H1 (cell line): Measurements from ENCODE around the gene CCDC51. TPM values are rescaled to one million over a fixed set of nuclear protein-coding genes. Genes with fewer than 3 reads are reported as not detected.

ENCODE experiments used
- CTCF ChIA-PET: fragments of 300-600 bp; sonication (Branson Sonifier 250); formaldehyde crosslinking; loops from one replicate; lab custom pipeline; 2021; ENCODE audit not compliant: partially characterized antibody; lab: Charles Lee
- POLR2A ChIA-PET: fragments of 300-600 bp; sonication (Branson Sonifier 250); formaldehyde crosslinking; loops from one replicate; lab custom pipeline; 2021; ENCODE audit warnings: inconsistent platforms; ENCODE audit not compliant: partially characterized antibody; lab: Charles Lee
- DNase-seq, 2 experiments: peaks; one replicate each; pipeline versions ENCODE4 v3.0.0 to v3.0.0-alpha.2; 2010 to 2022; ENCODE audit warnings: low spot score in 2 of 2, low read depth in 1 of 2, mixed read lengths in 1 of 2
- FAIRE-seq: peaks from 2 replicates; lab custom pipeline; 2011; peaks lifted over from hg19 to GRCh38; lab: Jason Lieb, UNC
- H2AFZ ChIP-seq: 2 replicates; pipeline ENCODE4 v1.8.1; 2012; ENCODE audit warnings: low read length, inconsistent platforms
- H2AK5ac ChIP-seq: 2 replicates; pipeline ENCODE4 v1.6.1; 2013; ENCODE audit warnings: low read depth, low read length
- H2BK120ac ChIP-seq: replicated peaks from 2 replicates; pipeline ENCODE3; 2013; ENCODE audit warnings: low read depth, low read length, inconsistent platforms
- H2BK12ac ChIP-seq: 2 replicates; pipeline ENCODE4 v1.6.1; 2013; ENCODE audit warnings: low read depth, low read length
- H2BK15ac ChIP-seq: 2 replicates; pipeline ENCODE4 v1.6.1; 2013; ENCODE audit warnings: low read length
- H2BK20ac ChIP-seq: 2 replicates; pipeline ENCODE4 v1.6.1; 2013; ENCODE audit warnings: low read length
- H2BK5ac ChIP-seq: 2 replicates; pipeline ENCODE4 v1.6.1; 2013; ENCODE audit warnings: low read depth, low read length
- H3K14ac ChIP-seq: 2 replicates; pipeline ENCODE4 v1.6.1; 2013; ENCODE audit warnings: inconsistent platforms; ENCODE audit not compliant: insufficient read length
- H3K18ac ChIP-seq: 2 replicates; pipeline ENCODE4 v1.6.1; 2013; ENCODE audit warnings: low read length; ENCODE audit errors: extremely low read depth
- H3K23ac ChIP-seq: 2 replicates; pipeline ENCODE4 v1.6.1; 2013; ENCODE audit warnings: inconsistent platforms; ENCODE audit not compliant: insufficient read length
- H3K23me2 ChIP-seq: 2 replicates; pipeline ENCODE4 v1.6.1; 2013; ENCODE audit warnings: low read depth, low read length
- H3K27ac ChIP-seq: 2 replicates; pipeline ENCODE4 v1.6.1; 2011; ENCODE audit warnings: low read depth, low read length, inconsistent platforms
- H3K27me3 ChIP-seq, 4 experiments: replicated peaks in 1 of 4; 1 replicate in 1 of 4; 2 replicates in 3 of 4; pipeline versions ENCODE4 v1.6.1 to v1.8.1; 2011 to 2013; ENCODE audit warnings: low read length in 3 of 4, mild to moderate bottlenecking in 3 of 4, inconsistent platforms in 2 of 4, mixed read lengths in 2 of 4, moderate library complexity in 1 of 4; ENCODE audit not compliant: control insufficient read depth in 3 of 4, insufficient read depth in 3 of 4; ENCODE audit errors: extremely low read depth in 1 of 4
- H3K36me3 ChIP-seq, 4 experiments: 2 replicates each; pipeline versions ENCODE4 v1.6.1 to v1.8.1; 2011 to 2013; ENCODE audit warnings: mild to moderate bottlenecking in 4 of 4, low read length in 3 of 4, moderate library complexity in 2 of 4, control low read depth in 1 of 4, inconsistent platforms in 1 of 4; ENCODE audit not compliant: insufficient read depth in 4 of 4, control insufficient read depth in 2 of 4
- H3K4ac ChIP-seq: replicated peaks from 2 replicates; pipeline ENCODE3; 2013; ENCODE audit warnings: low read length, low read depth, mixed read lengths, inconsistent platforms; ENCODE audit not compliant: insufficient read length
- H3K4me1 ChIP-seq, 4 experiments: replicated peaks in 1 of 4; 1 replicate in 1 of 4; 2 replicates in 3 of 4; pipeline versions ENCODE4 v1.6.1 to v1.8.1; 2011 to 2013; ENCODE audit warnings: low read length in 3 of 4, inconsistent platforms in 2 of 4, mixed read lengths in 1 of 4; ENCODE audit not compliant: insufficient read depth in 4 of 4, control insufficient read depth in 3 of 4
- H3K4me2 ChIP-seq, 2 experiments: 2 replicates each; pipeline versions ENCODE4 v1.6.1 to v1.8.1; 2011 to 2013; ENCODE audit warnings: low read depth in 2 of 2, low read length in 2 of 2, control low read depth in 1 of 2, inconsistent platforms in 1 of 2, mild to moderate bottlenecking in 1 of 2; ENCODE audit not compliant: insufficient read depth in 1 of 2
- H3K4me3 ChIP-seq, 4 experiments: fragments of 200-600, 300-600 bp in 1 of 4; sonication (generic), shearing (Covaris generic), sonication (Bioruptor Twin) in 1 of 4; 2 replicates each; pipeline versions ENCODE4 v1.5.1 to v1.8.1; 2011 to 2016; ENCODE audit warnings: low read length in 4 of 4, low read depth in 3 of 4, control low read depth in 2 of 4, inconsistent platforms in 2 of 4, mild to moderate bottlenecking in 2 of 4, mixed read lengths in 1 of 4, moderate library complexity in 1 of 4; ENCODE audit not compliant: insufficient read depth in 2 of 4; ENCODE audit errors: extremely low read depth in 1 of 4
- H3K56ac ChIP-seq: replicated peaks from 2 replicates; pipeline ENCODE3; 2013; ENCODE audit warnings: low read depth, mild to moderate bottlenecking, mixed read lengths, low read length, inconsistent platforms; ENCODE audit not compliant: insufficient read length
- H3K79me1 ChIP-seq: 2 replicates; pipeline ENCODE4 v1.6.1; 2013; ENCODE audit warnings: low read depth, low read length, control low read depth
- H3K79me2 ChIP-seq, 2 experiments: 2 replicates each; pipeline versions ENCODE4 v1.6.1 to v1.8.1; 2012 to 2013; ENCODE audit warnings: low read length in 2 of 2, mild to moderate bottlenecking in 2 of 2, inconsistent platforms in 1 of 2; ENCODE audit not compliant: insufficient read depth in 2 of 2, control insufficient read depth in 1 of 2
- H3K9ac ChIP-seq, 4 experiments: replicated peaks in 1 of 4; 1 replicate in 1 of 4; 2 replicates in 3 of 4; pipeline versions ENCODE4 v1.6.1 to v1.8.1; 2011 to 2013; ENCODE audit warnings: low read depth in 3 of 4, low read length in 3 of 4, control low read depth in 2 of 4, mild to moderate bottlenecking in 2 of 4, moderate library complexity in 2 of 4, inconsistent platforms in 1 of 4; ENCODE audit errors: extremely low read depth in 1 of 4
- H3K9me3 ChIP-seq, 2 experiments: 2 replicates each; pipeline versions ENCODE4 v1.6.1 to v1.8.1; 2012 to 2013; ENCODE audit warnings: mild to moderate bottlenecking in 2 of 2, moderate library complexity in 2 of 2, control low read depth in 1 of 2, inconsistent platforms in 1 of 2, low read depth in 1 of 2, low read length in 1 of 2, mixed read lengths in 1 of 2; ENCODE audit not compliant: insufficient read depth in 2 of 2
- H4K20me1 ChIP-seq, 2 experiments: replicated peaks in 1 of 2; 2 replicates each; pipeline versions ENCODE3 to v1.8.1; 2011 to 2013; ENCODE audit warnings: inconsistent platforms in 2 of 2, low read length in 2 of 2, mild to moderate bottlenecking in 1 of 2; ENCODE audit not compliant: insufficient read depth in 2 of 2, control insufficient read depth in 1 of 2
- H4K5ac ChIP-seq: 2 replicates; pipeline ENCODE4 v1.6.1; 2013; ENCODE audit warnings: low read length, low read depth, mixed read lengths, inconsistent platforms; ENCODE audit not compliant: insufficient read length
- H4K8ac ChIP-seq: 2 replicates; pipeline ENCODE4 v1.8.0; 2013; ENCODE audit warnings: mild to moderate bottlenecking, moderate library complexity, low read length, inconsistent platforms; ENCODE audit not compliant: insufficient read depth; ENCODE audit errors: extremely low read depth
- H4K91ac ChIP-seq: replicated peaks from 2 replicates; pipeline ENCODE3; 2013; ENCODE audit warnings: low read length, mixed read lengths, inconsistent platforms; ENCODE audit not compliant: insufficient read length
- POLR2A ChIP-seq, 2 experiments: IDR thresholded peaks; 1 replicate in 1 of 2; 2 replicates in 1 of 2; pipeline ENCODE4 v1.6.1; 2011; ENCODE audit warnings: low read depth in 2 of 2, low read length in 2 of 2, mild to moderate bottlenecking in 2 of 2; ENCODE audit errors: control extremely low read depth in 1 of 2
- SIX5 ChIP-seq: IDR thresholded peaks from 2 replicates; pipeline ENCODE4 v1.6.1; 2011; ENCODE audit warnings: mild to moderate bottlenecking, low read depth, low read length
- WGBS, 2 experiments: shearing (Covaris generic) in 1 of 2; methylation state at CpG; one replicate each; pipeline versions ENCODE4 v1.1.6 to v1.1.7; 2013 to 2015; ENCODE audit warnings: low lambda C conversion rate in 2 of 2, mixed read lengths in 2 of 2, inconsistent platforms in 1 of 2, low coverage in 1 of 2, missing lambda C conversion rate in 1 of 2; ENCODE audit not compliant: insufficient replicate concordance in 2 of 2, insufficient coverage in 1 of 2, insufficient read length in 1 of 2; ENCODE audit errors: extremely low coverage in 1 of 2, missing lambda C conversion rate in 1 of 2; 5-methylcytosine and 5-hydroxymethylcytosine counted together
- polyA plus RNA-seq, 7 experiments: library from polyadenylated mRNA; depleted of rRNA in 3 of 7; stranded (reverse) in 5 of 7; unstranded in 2 of 7; fragments of >200 nt in 5 of 7; fragments of 200-250 nt in 2 of 7; gene quantifications; 1 replicate in 5 of 7; 2 replicates in 1 of 7; 4 replicates in 1 of 7; pipeline versions ENCODE4 v1.2.1 to v1.2.3, GENCODE V29; 2011 to 2013; ENCODE audit warnings: missing spikeins in 2 of 7, mixed read lengths in 2 of 7
- total RNA-seq: library from RNA; stranded (reverse); fragmentation: NEBNext Ultra II Directional; extraction: Animal tissue kit (Norgen Biotek cat#: 25700); gene quantifications from 2 replicates; pipeline ENCODE4 v1.2.1, GENCODE V29; 2021

CCDC51 gene
- total and polyA plus RNA-seq, 2 of the 8 experiments (the other 6 are each of a cell fraction or from before 2014, with no cell fraction given), result 21.3 to 21.4 TPM

- POLR2A ChIA-PET, result interaction anchor here (0.6 to 8.1 kb wide), 22 partner anchors 9 to 196 kb away, joined by 3 to 83 read pairs (median 4); partner anchors contain the start of genes ATRIP, CCDC51, CELSR3 and PFKFB4
- Histone ChIP-seq H3K23ac (no peak overlapping the region), H4K20me1 (peaks cover 3 to 11% of the 10 kb centered on the region in 2 experiments), H4K8ac (no peak overlapping the region), H2AK5ac (peak overlapping the region; percentile 65; the same call in 1 of the 2 replicates), H3K56ac (no peak overlapping the region), H2BK5ac (peak overlapping the region; percentile 95), H2BK120ac (no peak overlapping the region), H2BK20ac (no peak overlapping the region), H3K79me2 (peaks cover 0 to 10% of the 10 kb centered on the region in 2 experiments; a peak in 2 of 4 replicates), H2AFZ (no peak overlapping the region), H3K23me2 (no peaks in the 10 kb centered on the region), H4K91ac (peak overlapping the region; percentile 58), H2BK12ac (peak overlapping the region; percentile 78), H3K18ac (peak overlapping the region; percentile 78; the same call in 1 of the 2 replicates), H3K27ac (peak overlapping the region; percentile 88), H3K27me3 (no peaks in the 10 kb centered on the region), H3K36me3 (peaks cover 7 to 35% (median 14%) of the 10 kb centered on the region in 4 experiments), H3K14ac (no peak overlapping the region), H3K4me3 (no peak overlapping the region), H3K79me1 (peaks cover 6% of the 10 kb centered on the region), H3K4me2 (0 out of 4 replicates have a peak overlapping the region, but pooled peaks of 1 of the 2 experiments have one; percentile 24), H2BK15ac (0 out of 2 replicates have a peak overlapping the region, but pooled peaks have one; percentile 33), H3K4ac (peak overlapping the region; percentile 63), H3K9ac (peak overlapping the region in 2 of 4 experiments; percentile 56 to 62; a peak in 4 of 7 replicates), H3K9me3 (no peaks in the 10 kb centered on the region), H3K4me1 (peaks cover 0 to 25% (median 14%) of the 10 kb centered on the region in 4 experiments; a peak in 5 of 7 replicates), H4K5ac (peak overlapping the region; percentile 18)
- TF ChIP-seq SIX5 (no peak), POLR2A (IDR thresholded peaks at IDR 0.05; ENCODE audit: control extremely low read depth in 1 of 2, low read depth in 2 of 2, low read length in 2 of 2) (peak in 1 of 2 experiments; percentile 59; a peak in 2 of 3 replicates)
- DNase-seq, result no peak
- CTCF ChIA-PET, result interaction anchor here (0.7 to 21.5 kb wide), 10 partner anchors 8 to 100 kb away, joined by 3 to 251 read pairs (median 8); partner anchors contain the start of genes PFKFB4 and SHISA5
- 89% methylated on average over 17 of the region's 19 CpGs; no CpG with 5 or more reads in 1 of the 2 experiments for WGBS, 2 experiments
- FAIRE-seq, result no peak
Measured at GRCh38 chr3:48466386-48467109, 26.6 kb upstream of the CCDC51 start.
